D721Med (cell line): ENCODE data around the gene SNRNP40.

Experiments used
- DNase-seq: peaks from one replicate; pipeline ENCODE4 v3.0.0; 2011; ENCODE audit warnings: low spot score; ENCODE audit not compliant: insufficient read length
- FAIRE-seq: peaks from 2 replicates; lab custom pipeline; 2011; peaks lifted over from hg19 to GRCh38; lab: Jason Lieb, UNC
- TF ChIP-seq, protein P1 (sequence below): IDR thresholded peaks from 2 replicates; pipeline ENCODE4 v1.5.1; 2012; ENCODE audit warnings: mild to moderate bottlenecking, control low read depth; ENCODE audit not compliant: insufficient read depth; ENCODE audit errors: missing control alignments

Gene SNRNP40

GRCh38 chr1:31296486-31297276 lies at the start of gene SNRNP40, which contains the start of gene ZCCHC17:
Gene SNRNP40 (minus strand): TSS chr1:31296788. CDS start chr1:31296751, 37 bp downstream.
Gene ZCCHC17 (plus strand): TSS chr1:31297032. CDS start chr1:31310099, 13,067 bp downstream.
- TF ChIP-seq, protein P1, sequence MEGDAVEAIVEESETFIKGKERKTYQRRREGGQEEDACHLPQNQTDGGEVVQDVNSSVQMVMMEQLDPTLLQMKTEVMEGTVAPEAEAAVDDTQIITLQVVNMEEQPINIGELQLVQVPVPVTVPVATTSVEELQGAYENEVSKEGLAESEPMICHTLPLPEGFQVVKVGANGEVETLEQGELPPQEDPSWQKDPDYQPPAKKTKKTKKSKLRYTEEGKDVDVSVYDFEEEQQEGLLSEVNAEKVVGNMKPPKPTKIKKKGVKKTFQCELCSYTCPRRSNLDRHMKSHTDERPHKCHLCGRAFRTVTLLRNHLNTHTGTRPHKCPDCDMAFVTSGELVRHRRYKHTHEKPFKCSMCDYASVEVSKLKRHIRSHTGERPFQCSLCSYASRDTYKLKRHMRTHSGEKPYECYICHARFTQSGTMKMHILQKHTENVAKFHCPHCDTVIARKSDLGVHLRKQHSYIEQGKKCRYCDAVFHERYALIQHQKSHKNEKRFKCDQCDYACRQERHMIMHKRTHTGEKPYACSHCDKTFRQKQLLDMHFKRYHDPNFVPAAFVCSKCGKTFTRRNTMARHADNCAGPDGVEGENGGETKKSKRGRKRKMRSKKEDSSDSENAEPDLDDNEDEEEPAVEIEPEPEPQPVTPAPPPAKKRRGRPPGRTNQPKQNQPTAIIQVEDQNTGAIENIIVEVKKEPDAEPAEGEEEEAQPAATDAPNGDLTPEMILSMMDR: peak; percentile 9
- DNase-seq: peak; percentile 93
- no peak for FAIRE-seq

- no peak for DNase-seq
Measured at GRCh38 chr1:31345635-31346034, 49.0 kb upstream of the SNRNP40 start.

DNA sequence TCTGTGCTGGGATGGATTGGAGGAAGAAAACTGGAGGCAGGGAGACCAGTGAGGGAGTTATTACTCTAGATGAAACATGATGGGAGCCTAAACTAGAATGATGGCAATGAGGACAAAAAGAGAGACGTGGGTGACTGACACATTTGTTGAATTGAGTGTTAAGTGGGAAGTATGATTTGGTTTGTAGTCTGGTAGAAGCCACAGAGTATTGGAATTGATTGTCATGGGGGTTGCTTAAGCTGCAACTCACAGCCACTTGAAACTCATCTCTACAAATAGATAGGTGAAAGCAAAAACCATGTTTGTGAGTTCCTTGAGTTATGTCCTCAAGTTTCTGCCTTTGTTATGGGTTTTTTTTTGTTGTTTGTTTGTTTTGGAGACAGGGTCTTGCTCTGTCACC lies 47.9 kb upstream of the SNRNP40 start:
- DNase-seq: no peak
- TF ChIP-seq, protein P1: no peak
- FAIRE-seq: no peak

More at GRCh38 chr1:31345635-31346034, 49.0 kb upstream of the SNRNP40 start:
- no peak for FAIRE-seq
- TF ChIP-seq, protein P1: no peak

- FAIRE-seq: no peak
- TF ChIP-seq, protein P1: no peak
- DNase-seq: no peak
Measured at GRCh38 chr1:31336687-31337467, 40.3 kb upstream of the SNRNP40 start.

DNA sequence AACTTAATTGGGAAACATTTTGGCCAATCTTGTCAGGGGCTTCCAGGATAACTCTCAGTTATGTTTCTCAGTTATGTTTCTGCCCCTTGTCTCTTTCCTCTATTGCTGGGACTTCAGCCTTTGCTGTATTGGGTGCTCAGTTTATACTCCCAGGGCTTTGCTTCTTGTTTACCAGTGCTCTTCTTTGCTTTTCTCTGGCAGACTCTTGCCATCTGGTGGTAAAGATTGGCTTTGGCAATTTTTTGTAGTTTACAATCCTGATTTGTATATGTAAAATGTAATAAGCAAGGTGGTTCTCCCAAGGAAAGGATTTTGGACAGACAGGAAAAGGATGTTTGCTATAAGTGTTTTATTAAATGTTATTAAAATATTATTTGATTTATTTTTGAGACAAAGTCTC lies 38.4 kb upstream of the SNRNP40 start:
- TF ChIP-seq, protein P1: peak; percentile 75
- no peak for DNase-seq
- no peak for FAIRE-seq

- TF ChIP-seq, protein P1: no peak
- FAIRE-seq (no peak), DNase-seq (no peak)
Measured at GRCh38 chr1:31327381-31327780, 30.8 kb upstream of the SNRNP40 start.
